ENCODE data around the gene ASF1B. TPM values are rescaled to one million over a fixed set of nuclear protein-coding genes. Genes with fewer than 3 reads are reported as not detected.
A peak's percentile ranks its signal among the peaks of the same experiment; 100 is the strongest.

ASF1B gene
- total RNA-seq, 2 donors from 2014 or later = 62.6 to 73.7 TPM

DNA sequence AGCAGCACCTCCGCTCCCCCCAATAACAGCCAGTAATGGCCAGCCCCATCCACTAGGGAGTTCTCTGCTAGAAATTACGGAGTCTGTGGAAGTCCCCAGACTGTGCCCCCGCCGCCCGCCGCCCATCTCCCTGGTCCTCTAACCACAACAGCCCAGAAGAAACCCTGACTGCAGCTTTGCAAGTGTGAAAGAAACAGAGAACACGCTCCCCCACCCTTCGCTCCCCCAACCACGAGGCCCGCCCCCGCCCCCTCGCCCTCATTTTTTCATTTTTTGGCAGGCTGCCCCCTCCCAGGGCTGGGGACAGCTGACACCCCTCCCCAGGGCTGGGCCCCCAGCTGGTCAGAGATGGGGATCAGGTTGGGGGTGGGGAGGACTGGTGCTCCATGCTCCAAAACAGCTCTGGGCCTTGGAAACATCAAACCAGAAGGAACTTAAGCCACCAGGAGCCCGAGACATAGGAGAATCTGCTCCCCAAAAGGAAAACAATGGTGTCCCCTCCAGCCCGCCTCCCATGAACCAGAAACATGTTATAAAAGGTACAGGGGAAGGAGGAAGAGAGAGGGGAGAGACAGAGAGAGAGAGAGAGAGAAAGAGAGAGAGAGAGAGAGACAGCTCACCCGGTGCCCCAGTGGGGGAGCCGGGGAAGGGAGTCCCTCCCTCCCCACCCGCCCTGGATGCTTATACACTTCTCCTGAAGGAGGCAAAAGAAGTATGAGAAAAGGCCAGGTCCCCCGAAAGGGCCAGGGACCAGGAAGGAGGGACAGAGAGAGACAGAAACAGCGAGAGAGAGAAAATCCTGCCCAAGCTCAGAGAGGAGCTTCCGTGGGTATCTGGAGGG, 29.8 kb upstream of the ASF1B start:
- Mint-ChIP-seq H3K36me3 (ENCODE audit: low read depth) (peaks cover 14% of the 10 kb centered on the region), H3K27ac (peak overlapping the region; percentile 93), H3K4me3 (peak overlapping the region; percentile 79), H3K4me1 (peaks cover 22% of the 10 kb centered on the region), H3K9me3 (no peaks in the 10 kb centered on the region), H3K27me3 (no peaks in the 10 kb centered on the region)
- peak; percentile 15 for ATAC-seq (replicated peaks)

DNA sequence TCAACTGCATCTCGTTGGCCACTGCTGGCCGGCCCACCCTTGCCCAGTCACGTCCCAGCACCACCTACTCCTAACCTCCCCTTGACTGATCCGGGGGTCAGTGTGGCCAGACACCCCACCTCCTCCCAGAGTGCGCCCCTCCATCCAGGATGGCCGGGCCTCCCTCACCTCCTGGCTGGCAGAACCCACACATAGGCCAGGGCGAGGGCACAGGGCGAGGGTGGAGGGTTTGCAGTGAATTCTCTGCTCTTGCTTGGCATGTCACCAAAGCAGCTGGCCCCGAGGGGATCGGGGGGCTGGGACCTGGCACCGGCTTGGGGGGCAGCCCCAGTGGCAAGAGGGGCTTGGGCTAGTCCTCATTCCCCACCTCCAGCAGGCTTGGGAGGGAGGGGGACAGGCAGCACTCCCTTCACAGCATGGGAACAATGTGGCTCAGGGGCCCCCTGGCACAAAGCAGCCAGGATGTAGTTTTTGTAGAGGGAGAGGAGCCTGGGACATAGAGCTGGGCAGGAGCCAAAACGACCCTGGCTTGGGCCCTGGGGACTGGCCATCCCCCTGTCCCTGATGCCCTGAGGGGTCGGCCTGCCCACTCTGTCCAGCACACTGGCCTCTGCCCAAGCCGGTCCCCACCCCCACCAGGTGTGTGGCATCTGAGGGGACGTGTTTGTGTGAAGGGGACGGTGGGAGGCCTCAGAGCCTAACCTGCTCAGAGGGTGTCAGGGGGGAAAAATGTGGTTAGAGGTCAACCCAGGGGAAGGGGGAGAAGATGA, 28.5 kb upstream of the ASF1B start:
- Mint-ChIP-seq H3K27ac (no peak overlapping the region), H3K4me3 (no peak overlapping the region), H3K4me1 (peaks cover 15% of the 10 kb centered on the region), H3K27me3 (no peaks in the 10 kb centered on the region), H3K36me3 (ENCODE audit: low read depth) (peaks cover under 1% of the 10 kb centered on the region), H3K9me3 (no peaks in the 10 kb centered on the region)
- ATAC-seq (replicated peaks) = no peak

DNA sequence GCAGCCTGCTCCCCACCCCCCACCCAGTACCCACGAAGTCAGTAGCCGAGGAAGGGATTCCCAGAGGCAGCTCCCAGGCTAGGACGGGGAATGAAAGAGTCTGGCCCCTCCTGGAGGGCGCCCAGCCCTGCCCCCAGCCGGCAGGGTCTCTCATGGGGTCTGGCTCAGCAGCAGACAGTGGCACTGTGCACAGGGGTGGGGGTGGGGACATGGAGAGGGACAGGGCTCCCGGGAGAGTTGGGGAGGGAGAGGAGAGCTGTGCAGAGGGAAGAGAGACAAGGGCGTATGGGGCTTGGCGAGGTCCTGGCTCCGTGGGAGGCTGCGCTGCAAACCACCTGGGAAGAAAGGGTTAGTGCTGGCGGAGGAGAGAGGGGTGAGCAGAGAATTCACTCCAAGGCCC, 27.7 kb upstream of the ASF1B start:
- Mint-ChIP-seq H3K27me3 (no peaks in the 10 kb centered on the region), H3K36me3 (ENCODE audit: low read depth) (no peaks in the 10 kb centered on the region), H3K27ac (no peak overlapping the region), H3K4me3 (no peak overlapping the region), H3K9me3 (no peaks in the 10 kb centered on the region), H3K4me1 (peaks cover 15% of the 10 kb centered on the region)
- no peak for ATAC-seq (replicated peaks)

DNA sequence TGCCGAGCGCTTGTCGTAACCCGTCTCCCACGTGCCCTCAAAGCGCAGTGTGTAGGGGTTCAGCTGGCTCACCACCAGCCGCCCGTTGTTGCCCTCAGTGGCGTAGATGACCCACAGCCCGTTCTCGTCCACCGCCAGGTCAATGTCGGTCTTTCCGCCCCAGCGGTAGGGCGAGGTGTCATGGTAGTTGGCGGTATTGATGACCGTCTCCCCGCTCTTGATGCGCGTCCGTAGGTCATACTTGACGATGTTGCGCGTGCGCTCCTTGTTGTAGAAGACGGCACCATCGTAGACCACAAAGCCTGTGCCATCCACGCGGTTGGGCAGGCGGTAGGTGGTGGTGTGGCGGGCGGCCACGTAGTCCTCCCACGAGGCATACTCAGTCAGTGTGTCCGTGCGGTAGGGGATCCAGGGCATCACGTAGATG, 26.5 kb upstream of the ASF1B start:
- H3K4me3 Mint-ChIP-seq = no peak overlapping the region
- H3K36me3 Mint-ChIP-seq (ENCODE audit: low read depth) = no peaks in the 10 kb centered on the region
- H3K27me3 Mint-ChIP-seq = no peaks in the 10 kb centered on the region
- no peaks in the 10 kb centered on the region for H3K9me3 Mint-ChIP-seq
- no peak for ATAC-seq (replicated peaks)
- H3K4me1 Mint-ChIP-seq = peaks cover 15% of the 10 kb centered on the region
- no peak overlapping the region for H3K27ac Mint-ChIP-seq

DNA sequence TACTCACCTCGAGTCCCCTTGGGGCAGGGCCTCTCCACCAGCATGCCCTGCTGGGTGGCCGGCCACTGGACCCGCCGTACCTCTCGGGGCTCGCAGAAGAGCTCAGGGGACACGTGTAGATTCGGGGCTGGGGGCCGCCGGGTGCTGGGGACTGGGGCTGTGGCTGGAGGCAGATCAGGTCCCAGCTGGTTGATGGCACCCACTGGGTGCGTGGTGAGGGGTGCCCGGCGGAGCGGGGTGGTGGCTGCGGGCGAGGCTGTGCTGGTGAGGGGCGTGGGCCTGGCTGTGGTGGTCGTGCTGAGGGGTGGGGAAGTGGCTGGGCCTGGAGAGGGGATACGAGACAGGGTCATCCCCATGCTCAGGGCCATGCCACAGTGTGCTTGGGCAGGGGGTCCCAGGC, 24.9 kb upstream of the ASF1B start:
- H3K4me1 Mint-ChIP-seq = peaks cover 3% of the 10 kb centered on the region
- no peaks in the 10 kb centered on the region for H3K27me3 Mint-ChIP-seq
- no peaks in the 10 kb centered on the region for H3K36me3 Mint-ChIP-seq (ENCODE audit: low read depth)
- no peaks in the 10 kb centered on the region for H3K9me3 Mint-ChIP-seq
- no peak overlapping the region for H3K27ac Mint-ChIP-seq
- no peak for ATAC-seq (replicated peaks)
- no peak overlapping the region for H3K4me3 Mint-ChIP-seq

DNA sequence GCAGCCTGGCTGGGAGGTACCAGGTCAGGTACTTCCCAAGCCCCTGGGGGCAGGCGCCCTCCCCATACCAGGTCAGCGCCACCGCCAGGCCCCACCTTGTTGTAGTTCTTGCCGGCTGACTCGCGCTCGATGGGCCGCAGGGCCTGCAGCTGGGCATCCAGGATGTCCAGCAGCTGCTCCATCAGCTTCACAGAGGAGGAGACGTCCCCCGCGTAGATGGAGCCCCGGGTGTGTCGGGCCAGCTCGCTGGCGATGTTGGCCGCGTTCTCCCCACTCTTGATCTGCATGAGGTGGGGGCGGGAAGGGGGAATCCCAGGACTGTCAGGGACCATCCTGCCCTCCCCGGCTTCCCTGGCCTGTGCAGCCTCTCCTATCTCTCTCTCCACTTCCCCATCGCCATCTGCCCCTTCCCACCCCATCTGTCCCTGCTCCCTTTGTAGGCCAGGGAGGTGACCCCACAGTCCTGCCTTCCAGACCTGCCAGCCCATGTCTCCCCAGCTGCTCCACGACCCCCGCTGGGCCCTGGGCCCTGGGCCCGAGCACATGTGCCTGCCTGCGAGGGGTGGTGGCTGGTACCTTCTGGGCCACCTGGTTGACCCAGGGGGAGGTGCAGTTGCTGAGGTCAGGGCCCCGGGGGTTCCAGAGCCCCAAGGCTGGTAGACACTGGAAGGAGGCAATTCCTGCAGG, 23.8 kb upstream of the ASF1B start:
- Mint-ChIP-seq H3K9me3 (no peaks in the 10 kb centered on the region), H3K4me3 (no peak overlapping the region), H3K27ac (no peak overlapping the region), H3K27me3 (no peaks in the 10 kb centered on the region), H3K4me1 (no peaks in the 10 kb centered on the region), H3K36me3 (ENCODE audit: low read depth) (no peaks in the 10 kb centered on the region)
- ATAC-seq (replicated peaks) = no peak

DNA sequence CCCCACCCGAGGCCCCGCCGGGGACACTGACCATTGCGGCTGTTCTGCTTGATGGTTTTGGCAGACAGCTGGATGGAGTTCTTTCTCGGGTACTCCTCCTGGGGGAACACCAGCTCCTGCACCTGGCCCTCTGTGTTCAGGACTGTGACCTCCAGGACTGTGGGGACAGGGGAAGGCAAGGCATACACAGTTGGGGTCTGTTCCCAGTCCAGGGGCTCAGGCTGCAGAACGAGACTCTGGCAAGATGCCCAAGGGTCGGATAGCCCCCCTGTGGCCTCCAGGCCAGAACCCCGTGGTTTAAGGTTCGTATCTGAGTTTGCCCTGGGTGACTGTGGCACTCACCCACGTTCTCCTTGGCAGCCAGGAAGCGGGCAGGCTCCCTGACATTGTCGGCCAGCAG, 22.7 kb upstream of the ASF1B start:
- Mint-ChIP-seq H3K27ac (no peak overlapping the region), H3K4me1 (no peaks in the 10 kb centered on the region), H3K9me3 (no peaks in the 10 kb centered on the region), H3K4me3 (no peak overlapping the region), H3K36me3 (ENCODE audit: low read depth) (no peaks in the 10 kb centered on the region), H3K27me3 (no peaks in the 10 kb centered on the region)
- ATAC-seq (replicated peaks) = no peak

DNA sequence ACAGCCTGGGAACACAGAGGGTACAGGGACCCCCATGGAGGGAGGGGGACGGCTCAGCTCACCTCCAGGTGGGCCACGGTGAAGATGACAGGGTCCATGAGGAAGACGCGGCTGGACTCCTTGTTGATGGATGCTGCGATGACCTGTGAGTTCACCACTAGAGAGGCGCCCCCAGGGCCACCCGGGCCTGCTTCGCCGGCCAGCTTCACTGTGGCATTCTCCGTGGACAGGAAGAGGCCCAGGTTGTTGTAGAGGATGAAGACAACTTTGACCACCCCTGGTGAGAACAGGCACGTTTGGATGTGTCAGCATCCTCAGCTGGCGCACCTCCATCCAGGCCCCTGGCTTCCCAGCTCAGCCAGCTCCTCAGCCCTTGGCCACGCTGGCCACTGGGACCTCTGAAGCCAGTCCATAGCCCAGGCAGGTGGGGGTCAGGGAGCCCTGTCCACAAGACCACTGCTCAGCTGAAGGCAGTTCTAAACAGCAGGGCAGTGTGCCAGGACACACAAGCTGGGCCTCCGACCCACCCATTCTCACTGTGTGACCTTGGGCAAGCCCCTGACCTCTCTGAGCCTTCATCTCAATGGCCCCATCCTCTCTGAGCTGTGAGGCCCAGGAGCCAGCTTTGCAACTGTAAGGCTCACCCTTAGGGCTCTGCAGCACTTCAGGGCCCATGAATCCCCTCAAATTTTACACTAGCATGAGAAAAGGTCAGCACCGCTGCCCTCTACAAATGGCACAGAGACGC, 22.1 kb upstream of the ASF1B start:
- no peaks in the 10 kb centered on the region for H3K27me3 Mint-ChIP-seq
- no peaks in the 10 kb centered on the region for H3K36me3 Mint-ChIP-seq (ENCODE audit: low read depth)
- H3K4me3 Mint-ChIP-seq = no peak overlapping the region
- no peak overlapping the region for H3K27ac Mint-ChIP-seq
- no peaks in the 10 kb centered on the region for H3K4me1 Mint-ChIP-seq
- ATAC-seq (replicated peaks) = no peak
- H3K9me3 Mint-ChIP-seq = no peaks in the 10 kb centered on the region

DNA sequence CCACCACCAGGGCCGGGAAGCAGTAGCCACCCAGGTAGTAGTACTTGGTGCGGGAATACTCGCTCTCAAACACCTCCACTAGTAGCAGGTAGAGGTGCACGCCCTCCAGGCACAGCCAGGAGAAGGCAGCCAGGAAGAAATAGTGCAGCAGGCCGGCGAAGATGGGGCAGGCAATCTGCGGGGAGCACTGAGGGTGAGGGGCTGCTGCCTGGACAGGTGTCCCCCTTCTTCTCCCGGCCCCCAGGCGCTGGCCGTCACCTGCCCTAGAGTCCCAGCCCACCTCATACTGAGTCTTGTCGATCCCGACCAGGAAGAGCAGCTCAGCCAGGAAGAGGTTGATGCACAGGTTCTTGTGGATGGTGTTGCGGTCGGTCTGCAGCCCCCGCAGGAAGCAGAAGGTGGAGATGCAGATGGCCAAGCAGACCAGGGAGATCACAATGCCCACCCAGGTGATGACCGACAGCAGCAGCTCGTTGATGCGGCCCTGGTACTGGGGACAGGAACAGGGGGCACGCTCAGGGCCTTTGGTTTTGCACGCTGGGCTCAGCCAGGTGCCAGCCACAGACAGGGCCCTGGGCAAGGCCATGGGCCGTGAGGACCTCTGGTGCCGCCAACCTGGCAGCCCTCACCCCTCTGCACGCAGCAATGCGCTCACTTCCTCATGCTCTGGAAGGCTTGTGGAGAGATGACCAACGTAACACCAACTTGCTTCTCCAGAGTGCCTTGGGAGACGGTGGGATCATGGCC, 20.8 kb upstream of the ASF1B start:
- no peaks in the 10 kb centered on the region for H3K27me3 Mint-ChIP-seq
- H3K4me3 Mint-ChIP-seq = no peak overlapping the region
- no peak overlapping the region for H3K27ac Mint-ChIP-seq
- peaks cover 8% of the 10 kb centered on the region for H3K36me3 Mint-ChIP-seq (ENCODE audit: low read depth)
- H3K9me3 Mint-ChIP-seq = no peaks in the 10 kb centered on the region
- H3K4me1 Mint-ChIP-seq = peaks cover 4% of the 10 kb centered on the region
- ATAC-seq (replicated peaks) = no peak

DNA sequence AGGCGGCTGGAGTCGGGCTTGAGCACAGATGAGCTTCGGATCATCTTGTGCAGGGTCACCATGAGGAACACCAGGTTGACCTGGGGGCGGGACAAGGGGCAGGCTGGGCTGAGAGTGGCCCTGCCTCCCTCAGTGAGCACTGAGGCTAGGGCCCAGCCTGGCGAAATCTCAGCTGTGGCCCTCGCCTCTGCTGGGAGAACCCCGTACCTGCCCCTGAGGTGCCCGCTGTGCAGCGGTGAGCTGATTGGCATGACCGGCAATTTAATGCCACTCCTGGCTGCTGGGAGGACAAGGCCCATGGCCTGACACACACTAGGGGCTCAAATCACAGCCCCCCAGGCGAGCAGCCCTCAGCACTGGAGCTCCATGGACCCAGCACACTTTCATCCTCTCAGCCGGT, 19.7 kb upstream of the ASF1B start:
- Mint-ChIP-seq H3K4me3 (no peak overlapping the region), H3K27me3 (no peaks in the 10 kb centered on the region), H3K4me1 (peaks cover 4% of the 10 kb centered on the region), H3K27ac (no peak overlapping the region), H3K9me3 (no peaks in the 10 kb centered on the region), H3K36me3 (ENCODE audit: low read depth) (peaks cover 8% of the 10 kb centered on the region)
- ATAC-seq (replicated peaks) = no peak

DNA sequence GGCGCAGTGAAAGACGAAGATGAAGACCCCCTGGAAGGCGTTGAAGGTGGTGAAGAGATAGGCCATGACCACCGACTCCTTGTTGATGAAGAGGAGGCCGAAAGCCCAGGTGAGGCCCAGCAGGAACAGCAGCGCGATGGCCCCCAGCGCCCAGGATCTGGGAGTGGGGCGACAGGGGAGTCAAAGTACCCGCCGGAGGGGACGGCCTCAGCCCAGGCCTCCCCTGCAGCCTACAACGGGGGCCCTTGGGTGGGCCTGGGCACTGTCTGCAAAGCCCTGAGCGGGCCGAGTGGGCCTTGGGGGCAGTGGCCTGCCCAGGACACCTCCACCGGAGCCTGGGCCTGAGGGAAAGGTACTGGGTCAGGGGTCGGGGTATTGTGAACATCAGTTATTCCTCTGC, 19.0 kb upstream of the ASF1B start:
- Mint-ChIP-seq H3K4me1 (peaks cover 4% of the 10 kb centered on the region), H3K36me3 (ENCODE audit: low read depth) (peaks cover 8% of the 10 kb centered on the region), H3K27me3 (no peaks in the 10 kb centered on the region), H3K9me3 (no peaks in the 10 kb centered on the region), H3K27ac (no peak overlapping the region), H3K4me3 (no peak overlapping the region)
- no peak for ATAC-seq (replicated peaks)

DNA sequence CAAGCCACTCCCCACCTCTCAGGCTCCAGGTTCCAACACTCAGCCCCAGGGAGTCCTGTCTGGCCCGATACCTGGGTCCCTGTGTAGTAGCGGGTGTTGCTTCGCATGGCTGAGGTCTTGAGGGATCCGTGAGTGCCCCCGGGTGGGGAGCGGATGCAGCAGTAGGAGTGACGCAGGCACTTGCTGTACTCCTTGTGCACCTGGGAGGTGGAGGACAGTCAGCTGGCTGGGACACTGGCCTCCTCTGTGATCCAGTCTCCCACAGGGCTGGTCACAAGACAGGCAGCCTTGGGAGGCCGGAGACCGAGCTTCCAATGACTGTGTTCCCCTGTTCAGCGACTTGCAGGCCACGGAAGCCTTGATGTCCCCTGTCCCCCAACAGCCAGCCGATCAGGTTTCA, 16.3 kb upstream of the ASF1B start:
- H3K27ac Mint-ChIP-seq = peak overlapping the region; percentile 21
- H3K4me3 Mint-ChIP-seq = no peak overlapping the region
- no peaks in the 10 kb centered on the region for H3K27me3 Mint-ChIP-seq

DNA sequence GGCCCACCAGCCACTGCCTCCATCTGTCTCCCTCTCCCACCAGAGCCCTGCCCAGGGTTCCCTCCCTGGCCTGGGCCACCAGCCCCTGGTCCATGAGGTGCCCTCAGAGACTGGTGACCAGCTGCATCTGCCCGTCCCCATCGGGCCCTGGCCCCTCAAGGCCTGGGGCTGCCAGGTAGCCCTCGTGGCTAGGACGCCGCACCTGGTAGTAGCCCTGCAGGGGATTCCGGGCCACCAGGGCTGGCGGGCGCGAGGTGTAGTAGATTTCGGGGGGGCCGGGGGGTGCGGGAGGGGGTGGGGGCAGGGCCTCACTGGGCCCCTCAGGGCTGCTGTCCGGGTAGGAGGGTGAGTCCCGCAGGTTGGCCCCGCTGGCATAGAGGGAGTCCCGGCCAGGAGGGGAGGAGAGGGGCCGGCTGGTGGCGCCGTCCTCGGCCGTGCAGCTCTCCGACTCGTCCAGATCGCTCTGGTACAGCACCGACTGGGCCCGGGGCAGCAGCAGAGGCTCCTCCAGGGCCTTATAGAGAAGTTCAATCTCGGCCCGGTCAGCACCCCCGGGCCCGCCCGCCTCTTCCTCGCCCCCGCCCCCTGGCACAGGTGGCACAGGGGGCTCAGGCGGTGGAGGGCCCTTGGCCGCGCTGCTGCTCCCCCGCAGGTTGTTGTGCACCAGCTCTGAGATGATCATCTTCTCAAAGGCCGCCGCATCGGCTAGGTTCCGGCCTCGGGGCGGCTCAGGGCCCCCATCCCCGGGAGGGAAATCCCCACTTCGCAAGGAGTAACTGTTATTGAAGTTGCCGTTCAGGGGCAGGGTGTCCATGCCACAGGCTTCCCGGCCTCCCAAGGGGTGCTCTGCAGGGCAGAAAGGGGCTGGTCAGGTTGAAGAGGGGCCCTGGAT, 14.6 kb upstream of the ASF1B start:
- ATAC-seq (replicated peaks) = no peak
- Mint-ChIP-seq H3K9me3 (no peaks in the 10 kb centered on the region), H3K36me3 (ENCODE audit: low read depth) (peaks cover 8% of the 10 kb centered on the region), H3K4me1 (peaks cover 22% of the 10 kb centered on the region), H3K27ac (no peak overlapping the region), H3K4me3 (no peak overlapping the region), H3K27me3 (no peaks in the 10 kb centered on the region)

More for the DNA sequence above, 16.3 kb upstream of the ASF1B start:
- Mint-ChIP-seq H3K36me3 (ENCODE audit: low read depth) (peaks cover 8% of the 10 kb centered on the region), H3K4me1 (peaks cover 17% of the 10 kb centered on the region), H3K9me3 (no peaks in the 10 kb centered on the region)
- ATAC-seq (replicated peaks) = no peak

All from activated T-helper 17 cell treated with anti-CD3 and anti-CD28 coated beads, Interleukin-2, amount 50 U/mL, for 72 hours (primary cell).